Small intestine (tissue), 7 donors: ENCODE measurements around the gene MYO19. TPM values are rescaled to one million over a fixed set of nuclear protein-coding genes. Genes with fewer than 3 reads are reported as not detected.

ENCODE experiments used
- DNase-seq, 2 donors: peaks; one replicate each; pipeline versions ENCODE4 v3.0.0 to v3.0.0-alpha.2; 2013
- FAIRE-seq: peaks from 2 replicates; lab custom pipeline; 2012; peaks lifted over from hg19 to GRCh38; lab: Jason Lieb, UNC
- H3K27ac ChIP-seq, 3 donors: one replicate each; pipeline ENCODE4 v1.5.1; 2013; ENCODE audit warnings: low read length in 2 of 3, mild to moderate bottlenecking in 2 of 3, control low read depth in 1 of 3, inconsistent platforms in 1 of 3, low read depth in 1 of 3, moderate library complexity in 1 of 3
- H3K27me3 ChIP-seq, 3 donors: one replicate each; pipeline ENCODE4 v1.6.1; 2013; ENCODE audit warnings: low read length in 3 of 3, inconsistent platforms in 1 of 3; ENCODE audit not compliant: control insufficient read depth in 3 of 3, insufficient read depth in 3 of 3
- H3K36me3 ChIP-seq, 3 donors: one replicate each; pipeline ENCODE4 v1.6.1; 2013; ENCODE audit warnings: low read length in 3 of 3, inconsistent platforms in 1 of 3, low read depth in 1 of 3, mild to moderate bottlenecking in 1 of 3, moderate library complexity in 1 of 3; ENCODE audit not compliant: control insufficient read depth in 3 of 3, insufficient read depth in 2 of 3
- H3K4me1 ChIP-seq, 3 donors: one replicate each; pipeline ENCODE4 v1.6.1; 2013; ENCODE audit warnings: low read length in 2 of 3, inconsistent platforms in 1 of 3, low read depth in 1 of 3, mild to moderate bottlenecking in 1 of 3, moderate library complexity in 1 of 3; ENCODE audit not compliant: control insufficient read depth in 3 of 3, insufficient read depth in 2 of 3
- H3K4me3 ChIP-seq, 3 donors: one replicate each; pipeline ENCODE4 v1.5.1; 2013; ENCODE audit warnings: low read length in 3 of 3, control low read depth in 1 of 3, inconsistent platforms in 1 of 3, low read depth in 1 of 3, mild to moderate bottlenecking in 1 of 3, moderate library complexity in 1 of 3
- H3K9me3 ChIP-seq, 2 donors: one replicate each; pipeline ENCODE4 v1.6.1; 2013; ENCODE audit warnings: low read depth in 1 of 2, low read length in 1 of 2; ENCODE audit not compliant: control insufficient read depth in 2 of 2, insufficient read depth in 1 of 2
- WGBS, 3 donors: extraction: QIAGEN DNeasy Blood & Tissue Kit; methylation state at CpG; one replicate each; pipeline ENCODE4 v1.1.7; 2013; 5-methylcytosine and 5-hydroxymethylcytosine counted together
- polyA plus RNA-seq, 4 donors: library from polyadenylated mRNA; stranded (reverse) in 3 of 4; unstranded in 1 of 4; fragments of 200-250 nt in 3 of 4; fragments of 120-200 nt in 1 of 4; gene quantifications; one replicate each; pipeline versions ENCODE4 v1.2.1 to v1.2.3, GENCODE V29; 2013
- donor health status: healthy with polysubstance abuse.
- donor health status: control.
- donor health status: control.
- donor health status: Bipolar disorder and iron deficiency.
- donor health status: healthy.

Gene MYO19
- polyA plus RNA-seq, 4 donors, result 35.9 to 54.8 (median 48.6) TPM

GRCh38 chr17:36501963-36502362, 32.7 kb downstream of the MYO19 start:
- Histone ChIP-seq H3K4me1 (no peaks in the 10 kb centered on the region), H3K9me3 (no peaks in the 10 kb centered on the region), H3K27ac (no peak overlapping the region), H3K36me3 (peaks cover 5 to 82% (median 17%) of the 10 kb centered on the region in 3 donors), H3K27me3 (no peaks in the 10 kb centered on the region), H3K4me3 (no peak overlapping the region)
- no peak for FAIRE-seq
- no peak for DNase-seq
- WGBS, 3 donors, result 92 to 97% (median 95%) methylated on average over 6 of the region's 6 CpGs

- 95 to 99% (median 95%) methylated on average over 3 of the region's 3 CpGs for WGBS, 3 donors
These were observed 33.3 kb downstream of the MYO19 start for GRCh38 chr17:36501351-36501750.

DNA sequence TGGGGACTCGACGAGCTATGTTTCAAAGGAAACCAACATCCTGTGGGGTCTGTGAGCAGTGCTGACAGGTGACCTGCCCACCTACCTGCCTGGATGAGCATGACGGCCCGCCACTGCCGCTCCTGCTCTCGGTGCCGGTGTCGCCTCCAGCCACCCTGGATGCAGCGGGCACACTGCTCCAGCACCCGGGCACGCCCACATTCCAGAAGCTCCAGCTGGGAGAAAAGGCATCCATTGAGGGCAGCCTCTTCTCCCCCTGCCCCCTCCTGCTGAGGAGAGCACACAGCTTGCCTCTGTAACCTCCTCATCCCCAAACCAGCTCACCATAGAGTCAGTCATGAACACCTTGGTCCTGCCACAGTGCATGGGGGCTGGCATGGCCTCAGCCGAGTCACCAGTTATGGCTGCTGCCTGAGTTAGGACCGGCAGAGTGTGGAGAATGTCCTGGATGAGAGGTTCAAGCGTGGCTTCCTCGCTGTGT, 33.9 kb downstream of the MYO19 start:
- H3K4me3 ChIP-seq, result no peak overlapping the region
- H3K27ac ChIP-seq, result no peak overlapping the region
- peaks cover 5 to 79% (median 21%) of the 10 kb centered on the region in 3 donors for H3K36me3 ChIP-seq
- H3K4me1 ChIP-seq, result no peaks in the 10 kb centered on the region
- DNase-seq, result no peak
- H3K27me3 ChIP-seq, result no peaks in the 10 kb centered on the region
- 94 to 98% (median 97%) methylated on average over 14 to 15 of the region's 15 CpGs for WGBS, 3 donors
- no peak for FAIRE-seq
- H3K9me3 ChIP-seq, result no peaks in the 10 kb centered on the region

More at GRCh38 chr17:36501351-36501750, 33.3 kb downstream of the MYO19 start:
- Histone ChIP-seq H3K27ac (no peak overlapping the region), H3K36me3 (peaks cover 5 to 79% (median 17%) of the 10 kb centered on the region in 3 donors), H3K27me3 (no peaks in the 10 kb centered on the region), H3K4me1 (no peaks in the 10 kb centered on the region), H3K9me3 (no peaks in the 10 kb centered on the region), H3K4me3 (no peak overlapping the region)
- no peak for FAIRE-seq
- no peak for DNase-seq

DNA sequence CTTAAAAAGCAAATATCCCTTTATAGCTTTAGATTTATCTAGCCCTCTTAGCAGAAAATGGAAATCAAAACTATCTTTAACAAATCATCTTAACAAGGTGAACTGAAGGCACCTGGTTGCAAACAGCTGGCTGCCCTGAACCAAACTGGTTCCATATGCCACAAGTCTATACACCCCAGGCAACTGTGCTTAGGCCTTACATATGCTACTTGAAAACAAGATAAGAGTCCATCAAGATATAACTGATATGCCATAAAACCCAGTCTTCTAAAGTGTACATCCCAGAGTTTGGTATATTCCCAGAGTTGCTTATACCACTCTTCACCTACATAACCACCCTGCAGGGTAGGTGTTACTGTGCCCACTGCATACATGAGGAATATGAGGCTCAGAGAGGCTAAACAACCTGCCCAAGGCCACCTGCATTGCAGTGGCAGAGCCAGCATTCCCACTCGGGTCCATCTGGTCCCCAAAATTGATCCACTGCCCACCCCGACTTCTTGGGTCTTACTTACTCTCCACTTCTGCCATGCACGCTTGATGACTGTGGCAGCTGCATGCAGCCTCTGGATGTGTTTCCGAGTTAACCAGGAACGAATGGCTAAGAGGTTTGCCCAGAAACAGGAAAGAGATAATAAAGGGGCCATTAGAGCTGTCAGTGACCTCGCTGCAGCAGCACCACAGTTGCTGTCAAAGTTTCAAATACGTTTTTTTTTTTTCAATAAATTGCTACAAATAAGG, 35.9 kb downstream of the MYO19 start:
- Histone ChIP-seq H3K4me3 (no peak overlapping the region), H3K27me3 (no peaks in the 10 kb centered on the region), H3K9me3 (no peaks in the 10 kb centered on the region), H3K36me3 (peaks cover 0 to 67% (median 33%) of the 10 kb centered on the region in 3 donors), H3K27ac (no peak overlapping the region), H3K4me1 (no peaks in the 10 kb centered on the region)
- FAIRE-seq, result no peak
- no peak for DNase-seq
- WGBS, 3 donors, result 71 to 82% (median 73%) methylated on average over 7 of the region's 7 CpGs

DNA sequence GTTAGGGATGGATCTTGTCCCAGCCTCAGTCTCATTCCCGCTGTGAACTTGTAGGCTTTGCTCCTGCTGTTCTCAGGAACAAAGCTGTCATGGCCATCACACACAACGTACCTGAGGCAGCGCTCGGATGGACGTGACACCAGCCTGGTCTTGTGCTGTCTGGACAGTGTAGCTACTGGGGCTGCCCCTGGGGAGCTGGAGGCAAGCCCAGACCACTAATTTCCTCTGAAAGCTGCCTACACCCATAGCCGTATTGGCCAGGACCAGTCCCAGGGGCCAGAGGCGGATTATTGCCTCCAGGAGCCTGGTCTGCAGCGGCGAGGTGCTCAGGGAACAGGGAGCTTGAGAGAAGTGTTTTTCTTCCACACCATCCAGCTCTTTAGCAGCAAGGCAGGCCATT, 36.5 kb downstream of the MYO19 start:
- 89 to 94% (median 92%) methylated on average over 9 of the region's 9 CpGs for WGBS, 3 donors
- H3K9me3 ChIP-seq, result no peaks in the 10 kb centered on the region
- peaks cover 2 to 64% (median 38%) of the 10 kb centered on the region in 3 donors for H3K36me3 ChIP-seq
- DNase-seq, result no peak
- no peak for FAIRE-seq
- H3K4me3 ChIP-seq, result no peak overlapping the region
- H3K27me3 ChIP-seq, result no peaks in the 10 kb centered on the region
- H3K27ac ChIP-seq, result no peak overlapping the region
- no peaks in the 10 kb centered on the region for H3K4me1 ChIP-seq

GRCh38 chr17:36496018-36496789, 38.5 kb downstream of the MYO19 start:
- no peaks in the 10 kb centered on the region for H3K4me1 ChIP-seq
- no peak overlapping the region for H3K4me3 ChIP-seq
- WGBS, 3 donors, result 94 to 96% (median 94%) methylated on average over 9 of the region's 9 CpGs
- no peaks in the 10 kb centered on the region for H3K27me3 ChIP-seq
- H3K9me3 ChIP-seq, result no peaks in the 10 kb centered on the region
- no peak overlapping the region for H3K27ac ChIP-seq
- DNase-seq (no peak), FAIRE-seq (no peak)
- H3K36me3 ChIP-seq, result peaks cover 11 to 64% (median 38%) of the 10 kb centered on the region in 3 donors

GRCh38 chr17:36495076-36495578, 39.5 kb downstream of the MYO19 start:
- H3K9me3 ChIP-seq, result no peaks in the 10 kb centered on the region
- H3K4me3 ChIP-seq, result no peak overlapping the region
- H3K36me3 ChIP-seq, result peaks cover 11 to 62% (median 35%) of the 10 kb centered on the region in 3 donors
- FAIRE-seq, result no peak
- no peak overlapping the region for H3K27ac ChIP-seq
- H3K4me1 ChIP-seq, result no peaks in the 10 kb centered on the region
- DNase-seq, result no peak
- WGBS, 3 donors, result 75 to 82% (median 80%) methylated on average over 3 of the region's 3 CpGs
- H3K27me3 ChIP-seq, result no peaks in the 10 kb centered on the region

GRCh38 chr17:36494674-36495073, 40.0 kb downstream of the MYO19 start:
- H3K27ac ChIP-seq, result no peak overlapping the region
- 44 to 78% (median 56%) methylated on average over 5 of the region's 5 CpGs for WGBS, 3 donors
- DNase-seq, result no peak
- no peaks in the 10 kb centered on the region for H3K9me3 ChIP-seq
- H3K27me3 ChIP-seq, result no peaks in the 10 kb centered on the region
- peaks cover 11 to 62% (median 35%) of the 10 kb centered on the region in 3 donors for H3K36me3 ChIP-seq
- H3K4me1 ChIP-seq, result no peaks in the 10 kb centered on the region
- no peak overlapping the region for H3K4me3 ChIP-seq
- no peak for FAIRE-seq
